HepG2 (cell line): ENCODE data around the gene NPW. TPM values are rescaled to one million over a fixed set of nuclear protein-coding genes. Genes with fewer than 3 reads are reported as not detected.

ENCODE experiments used
- ATAC-seq: fragments of 200-7000 bp; cut with Tn5 transposase; 3 replicates; pipeline ENCODE4 v1.9.1; 2020; ENCODE audit warnings: mild to moderate bottlenecking, moderate library complexity
- BruUV-seq: library from RNA; stranded (reverse); fragments of 400-500 nt; replicated peaks from 2 replicates; lab custom pipeline; 2021; lab: Mats Ljungman, UMichigan
- CTCF ChIA-PET: fragments of 300-600 bp; formaldehyde crosslinking; extraction: SDS; loops from one replicate; lab custom pipeline; 2021; ENCODE audit warnings: low total read pairs, inconsistent platforms, low intra/inter-chr PET ratio; lab: Yijun Ruan, JAX
- POLR2A ChIA-PET: fragments of 350-600 bp; sonication (Branson Sonifier 250); formaldehyde crosslinking; loops from one replicate; lab custom pipeline; 2020; ENCODE audit warnings: antibody characterized with exemption, inconsistent platforms; lab: Yijun Ruan, JAX
- DNase-seq: peaks from one replicate; pipeline ENCODE4 v3.0.0-alpha.2; 2015; ENCODE audit warnings: low spot score
- FAIRE-seq: peaks from 3 replicates; lab custom pipeline; 2011; peaks lifted over from hg19 to GRCh38; lab: Jason Lieb, UNC
- H2AFZ ChIP-seq: one replicate; pipeline ENCODE4 v1.6.1; 2011; ENCODE audit warnings: low read length, inconsistent platforms
- H3K27ac ChIP-seq: fragments of 300-600 bp; 3 replicates; pipeline ENCODE4 v1.8.0; 2011; ENCODE audit warnings: mixed run types, mild to moderate bottlenecking, mixed read lengths, low read length, inconsistent platforms; ENCODE audit not compliant: insufficient read depth; ENCODE audit errors: extremely low read length
- H3K27me3 ChIP-seq, 2 experiments: fragments of 200-600 bp in 1 of 2; 2 replicates in 1 of 2; 3 replicates in 1 of 2; pipeline versions ENCODE4 v1.6.0 to v1.8.0; 2011; ENCODE audit warnings: low read length in 2 of 2, mild to moderate bottlenecking in 2 of 2, moderate library complexity in 2 of 2, inconsistent platforms in 1 of 2; ENCODE audit not compliant: insufficient read depth in 2 of 2, control insufficient read depth in 1 of 2
- H3K36me3 ChIP-seq, 2 experiments: fragments of 200-600 bp in 1 of 2; replicated peaks in 1 of 2; 2 replicates in 1 of 2; 3 replicates in 1 of 2; pipeline versions ENCODE4 v1.5.1 to v1.8.0; 2011; ENCODE audit warnings: low read length in 2 of 2, inconsistent platforms in 1 of 2; ENCODE audit not compliant: insufficient read depth in 2 of 2, control insufficient read depth in 1 of 2
- H3K4me1 ChIP-seq: 2 replicates; pipeline ENCODE4 v1.5.1; 2012; ENCODE audit warnings: low read length, inconsistent platforms; ENCODE audit not compliant: insufficient read depth
- H3K4me2 ChIP-seq: 2 replicates; pipeline ENCODE4 v1.6.0; 2011; ENCODE audit warnings: low read depth, low read length, inconsistent platforms
- H3K4me3 ChIP-seq, 3 experiments: fragments of 200-600 bp in 1 of 3; sonication (generic), shearing (Covaris generic) in 1 of 3; replicated peaks in 1 of 3; 2 replicates each; pipeline ENCODE4 v1.5.1; 2011 to 2016; ENCODE audit warnings: low read length in 3 of 3, inconsistent platforms in 2 of 3, low read depth in 2 of 3, mild to moderate bottlenecking in 2 of 3, control low read depth in 1 of 3, mixed read lengths in 1 of 3; ENCODE audit not compliant: insufficient read depth in 1 of 3
- H3K79me2 ChIP-seq: one replicate; pipeline ENCODE4 v1.6.1; 2011; ENCODE audit warnings: low read length, inconsistent platforms; ENCODE audit not compliant: insufficient read depth
- H3K9ac ChIP-seq: 2 replicates; pipeline ENCODE4 v1.6.0; 2011; ENCODE audit warnings: mild to moderate bottlenecking, low read depth, low read length, inconsistent platforms; ENCODE audit not compliant: insufficient read depth
- H3K9me3 ChIP-seq: 2 replicates; pipeline ENCODE4 v1.5.1; 2012; ENCODE audit warnings: mild to moderate bottlenecking, low read length
- H4K20me1 ChIP-seq: 2 replicates; pipeline ENCODE4 v1.6.0; 2011; ENCODE audit warnings: inconsistent platforms, mild to moderate bottlenecking, low read length, moderate library complexity; ENCODE audit not compliant: insufficient read depth
- HHEX ChIP-seq: IDR thresholded peaks from 2 replicates; pipeline ENCODE4 v1.6.1; 2016; ENCODE audit warnings: control low read depth
- JUN ChIP-seq: sonication (generic); formaldehyde crosslinking; IDR thresholded peaks from 2 replicates; pipeline ENCODE4 v1.4.0; 2020; ENCODE audit warnings: mild to moderate bottlenecking, missing genetic modification reagents
- NFAT5 ChIP-seq: sonication (generic); formaldehyde crosslinking; IDR thresholded peaks from 2 replicates; pipeline ENCODE4 v1.4.0; 2020; ENCODE audit warnings: missing genetic modification reagents
- SMARCC2 ChIP-seq: fragments of 450-650 bp; IDR thresholded peaks from 2 replicates; pipeline ENCODE4 v1.6.1; 2017; ENCODE audit warnings: antibody characterized with exemption, mild to moderate bottlenecking
- THAP8 ChIP-seq: sonication (generic); formaldehyde crosslinking; IDR thresholded peaks from 2 replicates; pipeline ENCODE4 v1.5.1; 2020; ENCODE audit warnings: missing genetic modification reagents, mild to moderate bottlenecking, borderline replicate concordance
- THYN1 ChIP-seq: sonication (generic); formaldehyde crosslinking; IDR thresholded peaks from 2 replicates; pipeline ENCODE4 v1.8.1; 2023; ENCODE audit warnings: low read depth, mild to moderate bottlenecking, moderate library complexity, missing genetic modification reagents, borderline replicate concordance
- ZFP62 ChIP-seq: sonication (generic); formaldehyde crosslinking; IDR thresholded peaks from 2 replicates; pipeline ENCODE4 v1.4.0; 2020; ENCODE audit warnings: missing genetic modification reagents
- ZNF260 ChIP-seq: sonication (generic); formaldehyde crosslinking; IDR thresholded peaks from 2 replicates; pipeline ENCODE4 v1.4.0; 2020; ENCODE audit warnings: missing genetic modification reagents, low read depth, mild to moderate bottlenecking, borderline replicate concordance
- ZNF350 ChIP-seq: sonication (generic); formaldehyde crosslinking; IDR thresholded peaks from 2 replicates; pipeline ENCODE4 v1.4.0; 2020; ENCODE audit warnings: mild to moderate bottlenecking, low read depth, missing genetic modification reagents, borderline replicate concordance
- ZNF562 ChIP-seq: sonication (generic); formaldehyde crosslinking; IDR thresholded peaks from 2 replicates; pipeline ENCODE4 v1.8.0; 2022; ENCODE audit warnings: missing genetic modification reagents, borderline replicate concordance
- ZNF740 ChIP-seq: sonication (generic); formaldehyde crosslinking; IDR thresholded peaks from 2 replicates; pipeline ENCODE4 v1.4.0; 2020; ENCODE audit warnings: missing genetic modification reagents
- ZNF891 ChIP-seq: sonication (generic); formaldehyde crosslinking; IDR thresholded peaks from 2 replicates; pipeline ENCODE4 v1.5.0; 2020; ENCODE audit warnings: mild to moderate bottlenecking, missing genetic modification reagents
- WGBS: methylation state at CpG from one replicate; pipeline ENCODE4 v1.1.6; 2017; ENCODE audit warnings: low lambda C conversion rate; 5-methylcytosine and 5-hydroxymethylcytosine counted together
- in situ Hi-C: cut with HindIII; loops from 2 replicates; pipeline ENCODE4 v1.10.0; 2017; ENCODE audit warnings: low pct_unique_long_range_greater_than_20kb; ENCODE audit not compliant: extremely low pct_ligation_motif_present
- intact Hi-C: fragments of 100-400 bp; cut with micrococcal nuclease; formaldehyde crosslinking; loops from one replicate; pipeline ENCODE4 v1.10.0; 2022; ENCODE audit not compliant: unreplicated experiment
- polyA plus RNA-seq, 8 experiments: library from polyadenylated mRNA; depleted of rRNA in 3 of 8; stranded (reverse) in 7 of 8; unstranded in 1 of 8; fragments of >200 nt; fragmentation: Illumina TruSeq in 4 of 8; extraction: Trizol in 4 of 8; gene quantifications; 2 replicates each; pipeline versions ENCODE4 v1.2.1 to v1.2.3, GENCODE V29; 2011 to 2016; ENCODE audit warnings: low read depth in 4 of 8, missing spikeins in 1 of 8, mixed read lengths in 1 of 8; ENCODE audit not compliant: insufficient read depth in 1 of 8
- total RNA-seq, 5 experiments: library from RNA; depleted of rRNA; stranded (reverse); fragments of >200 nt; fragmentation: Illumina TruSeq; extraction: Trizol; gene quantifications; 2 replicates each; pipeline ENCODE4 v1.2.3, GENCODE V29; 2016; ENCODE audit warnings: low read depth in 1 of 5
- TF ChIP-seq, protein P1 (sequence below): sonication (generic); formaldehyde crosslinking; conservative IDR thresholded peaks from 2 replicates; pipeline ENCODE4 v1.8.0; 2022; ENCODE audit warnings: mild to moderate bottlenecking, moderate library complexity, missing genetic modification reagents
- TF ChIP-seq, protein P2 (sequence below): fragments of 450-650 bp; IDR thresholded peaks from 2 replicates; pipeline ENCODE4 v1.6.1; 2017; ENCODE audit warnings: mild to moderate bottlenecking

Gene NPW
- total and polyA plus RNA-seq, 2 of the 13 experiments (the other 11 are each of a cell fraction or from before 2014, with no cell fraction given), result 0.24 to 0.97 TPM

DNA sequence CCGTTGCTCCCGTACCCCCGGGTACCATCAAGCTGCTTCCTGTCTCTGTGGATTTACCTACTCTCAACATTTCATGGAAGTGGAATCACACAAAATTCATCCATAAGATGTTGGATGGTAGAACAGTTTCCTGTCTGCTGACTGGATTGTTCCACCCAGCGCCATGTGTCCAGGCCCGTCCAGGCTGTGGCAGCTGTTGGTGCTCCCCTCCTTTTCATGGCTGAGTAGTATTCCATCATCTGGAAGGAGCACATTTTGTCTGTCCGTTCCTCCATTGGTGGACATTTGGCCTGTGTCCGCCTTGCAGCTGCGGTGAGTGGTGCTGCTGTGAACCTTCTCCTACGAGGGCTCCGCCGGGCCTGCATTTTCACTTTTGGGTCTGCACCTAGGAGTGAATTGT is 46.6 kb downstream of the NPW start:
- ChIA-PET CTCF (no interaction called here), POLR2A (no interaction called here)
- no TSS peak for BruUV-seq
- Histone ChIP-seq H4K20me1 (no peaks in the 10 kb centered on the region), H3K4me3 (no peak overlapping the region), H3K79me2 (no peaks in the 10 kb centered on the region), H2AFZ (no peak overlapping the region), H3K27me3 (no peaks in the 10 kb centered on the region), H3K4me1 (no peaks in the 10 kb centered on the region), H3K4me2 (no peak overlapping the region), H3K9ac (no peak overlapping the region), H3K9me3 (no peaks in the 10 kb centered on the region), H3K36me3 (peaks cover 22 to 24% of the 10 kb centered on the region in 2 experiments), H3K27ac (no peak overlapping the region)
- DNase-seq (no peak), FAIRE-seq (no peak), ATAC-seq (no peak)
- intact Hi-C loops (no loop called here), in situ Hi-C loops (no loop called here)
- WGBS, result 99% methylated on average over 11 of the region's 11 CpGs
- TF ChIP-seq THAP8 (CRISPR knock-in tag) (no peak), ZNF350 (CRISPR knock-in tag) (no peak), THYN1 (CRISPR knock-in tag) (no peak), NFAT5 (CRISPR knock-in tag) (no peak), HHEX (CRISPR knock-in tag) (no peak), ZNF891 (CRISPR knock-in tag) (no peak), ZNF740 (no peak), JUN (CRISPR knock-in tag) (no peak), ZNF260 (no peak), ZFP62 (CRISPR knock-in tag) (no peak), ZNF562 (CRISPR knock-in tag) (no peak), SMARCC2 (no peak)
- TF ChIP-seq, protein P1, sequence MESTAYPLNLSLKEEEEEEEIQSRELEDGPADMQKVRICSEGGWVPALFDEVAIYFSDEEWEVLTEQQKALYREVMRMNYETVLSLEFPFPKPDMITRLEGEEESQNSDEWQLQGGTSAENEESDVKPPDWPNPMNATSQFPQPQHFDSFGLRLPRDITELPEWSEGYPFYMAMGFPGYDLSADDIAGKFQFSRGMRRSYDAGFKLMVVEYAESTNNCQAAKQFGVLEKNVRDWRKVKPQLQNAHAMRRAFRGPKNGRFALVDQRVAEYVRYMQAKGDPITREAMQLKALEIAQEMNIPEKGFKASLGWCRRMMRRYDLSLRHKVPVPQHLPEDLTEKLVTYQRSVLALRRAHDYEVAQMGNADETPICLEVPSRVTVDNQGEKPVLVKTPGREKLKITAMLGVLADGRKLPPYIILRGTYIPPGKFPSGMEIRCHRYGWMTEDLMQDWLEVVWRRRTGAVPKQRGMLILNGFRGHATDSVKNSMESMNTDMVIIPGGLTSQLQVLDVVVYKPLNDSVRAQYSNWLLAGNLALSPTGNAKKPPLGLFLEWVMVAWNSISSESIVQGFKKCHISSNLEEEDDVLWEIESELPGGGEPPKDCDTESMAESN, result no peak
- TF ChIP-seq, protein P2, sequence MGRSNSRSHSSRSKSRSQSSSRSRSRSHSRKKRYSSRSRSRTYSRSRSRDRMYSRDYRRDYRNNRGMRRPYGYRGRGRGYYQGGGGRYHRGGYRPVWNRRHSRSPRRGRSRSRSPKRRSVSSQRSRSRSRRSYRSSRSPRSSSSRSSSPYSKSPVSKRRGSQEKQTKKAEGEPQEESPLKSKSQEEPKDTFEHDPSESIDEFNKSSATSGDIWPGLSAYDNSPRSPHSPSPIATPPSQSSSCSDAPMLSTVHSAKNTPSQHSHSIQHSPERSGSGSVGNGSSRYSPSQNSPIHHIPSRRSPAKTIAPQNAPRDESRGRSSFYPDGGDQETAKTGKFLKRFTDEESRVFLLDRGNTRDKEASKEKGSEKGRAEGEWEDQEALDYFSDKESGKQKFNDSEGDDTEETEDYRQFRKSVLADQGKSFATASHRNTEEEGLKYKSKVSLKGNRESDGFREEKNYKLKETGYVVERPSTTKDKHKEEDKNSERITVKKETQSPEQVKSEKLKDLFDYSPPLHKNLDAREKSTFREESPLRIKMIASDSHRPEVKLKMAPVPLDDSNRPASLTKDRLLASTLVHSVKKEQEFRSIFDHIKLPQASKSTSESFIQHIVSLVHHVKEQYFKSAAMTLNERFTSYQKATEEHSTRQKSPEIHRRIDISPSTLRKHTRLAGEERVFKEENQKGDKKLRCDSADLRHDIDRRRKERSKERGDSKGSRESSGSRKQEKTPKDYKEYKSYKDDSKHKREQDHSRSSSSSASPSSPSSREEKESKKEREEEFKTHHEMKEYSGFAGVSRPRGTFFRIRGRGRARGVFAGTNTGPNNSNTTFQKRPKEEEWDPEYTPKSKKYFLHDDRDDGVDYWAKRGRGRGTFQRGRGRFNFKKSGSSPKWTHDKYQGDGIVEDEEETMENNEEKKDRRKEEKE, result no peak
